ELF-1 (cell line): ENCODE measurements around the gene FANCG.

ENCODE experiments used
- DNase-seq: peaks from one replicate; pipeline ENCODE4 v3.0.0-alpha.2; 2016; ENCODE audit warnings: low read depth, low spot score

The FANCG gene

DNA sequence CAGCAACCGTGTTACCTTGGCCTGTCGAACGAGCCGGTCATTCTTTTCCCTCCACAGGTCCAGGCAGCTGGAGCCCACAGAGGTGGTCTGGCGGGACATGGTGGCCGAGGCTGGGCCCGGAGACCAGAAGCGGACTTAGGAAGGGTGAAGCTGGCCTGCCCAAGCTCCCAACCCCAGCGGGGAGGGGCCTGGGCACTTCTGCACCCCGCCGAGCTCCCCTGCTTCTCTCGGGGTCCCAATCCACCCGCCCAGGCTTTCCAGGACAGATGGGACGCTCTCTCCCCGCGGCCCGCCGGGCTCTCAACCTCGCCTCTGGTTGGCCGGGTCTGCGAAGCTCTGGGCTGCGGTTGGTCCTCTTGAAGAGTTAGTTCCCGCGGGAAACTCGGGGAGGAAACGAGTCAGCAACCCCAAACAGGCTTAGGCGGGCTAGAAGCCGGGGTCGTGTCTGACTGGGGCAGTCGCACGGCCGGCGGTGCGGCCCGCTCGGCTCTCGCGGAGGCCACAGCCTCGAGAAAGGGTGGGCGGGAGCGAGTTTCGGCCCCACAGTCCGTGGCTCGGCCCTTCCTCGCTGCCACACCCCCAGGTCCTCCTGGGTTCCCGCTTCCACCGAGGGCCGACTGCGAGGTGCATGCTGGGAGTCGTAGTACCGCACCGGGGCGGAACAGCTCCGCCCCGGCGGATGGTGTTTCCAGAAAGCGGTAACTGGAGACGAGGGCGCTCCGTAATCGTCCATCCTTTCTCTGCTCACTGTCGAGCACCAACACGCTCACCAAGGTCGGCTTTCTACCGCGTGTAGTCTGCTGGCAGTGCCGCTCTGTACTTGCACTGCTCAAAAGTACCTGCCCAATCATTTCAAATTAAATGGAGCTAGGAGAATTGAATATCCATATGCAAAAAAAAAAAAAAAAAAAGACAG, at the start of gene FANCG:
Gene FANCG (minus strand): TSS at position 517 of the 916 bp plus-strand sequence. CDS start 418 bp downstream, at position 99.
- DNase-seq, result peak; percentile 96

- peak; percentile 94 for DNase-seq
Observed at GRCh38 chr9:35116898-35117551, 37.3 kb upstream of the FANCG start.

DNA sequence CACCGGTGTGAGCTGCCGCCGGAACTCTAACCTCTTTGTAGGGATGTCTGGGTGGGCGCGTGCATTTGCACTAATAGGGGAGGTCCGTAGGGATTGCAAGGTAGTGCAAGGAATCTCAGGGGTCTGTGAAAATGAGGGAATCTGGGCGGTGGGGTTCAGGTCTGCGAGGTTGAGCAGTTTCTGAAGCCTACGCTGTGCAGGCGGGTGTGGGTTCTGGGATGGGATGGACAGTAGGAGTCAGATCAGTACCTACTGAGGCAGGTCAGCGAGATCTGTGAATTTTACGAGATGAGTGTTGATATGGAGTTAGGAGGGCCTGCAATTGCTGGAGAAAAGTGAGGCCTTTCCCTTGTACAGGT, 36.8 kb upstream of the FANCG start:
- DNase-seq, result no peak

DNA sequence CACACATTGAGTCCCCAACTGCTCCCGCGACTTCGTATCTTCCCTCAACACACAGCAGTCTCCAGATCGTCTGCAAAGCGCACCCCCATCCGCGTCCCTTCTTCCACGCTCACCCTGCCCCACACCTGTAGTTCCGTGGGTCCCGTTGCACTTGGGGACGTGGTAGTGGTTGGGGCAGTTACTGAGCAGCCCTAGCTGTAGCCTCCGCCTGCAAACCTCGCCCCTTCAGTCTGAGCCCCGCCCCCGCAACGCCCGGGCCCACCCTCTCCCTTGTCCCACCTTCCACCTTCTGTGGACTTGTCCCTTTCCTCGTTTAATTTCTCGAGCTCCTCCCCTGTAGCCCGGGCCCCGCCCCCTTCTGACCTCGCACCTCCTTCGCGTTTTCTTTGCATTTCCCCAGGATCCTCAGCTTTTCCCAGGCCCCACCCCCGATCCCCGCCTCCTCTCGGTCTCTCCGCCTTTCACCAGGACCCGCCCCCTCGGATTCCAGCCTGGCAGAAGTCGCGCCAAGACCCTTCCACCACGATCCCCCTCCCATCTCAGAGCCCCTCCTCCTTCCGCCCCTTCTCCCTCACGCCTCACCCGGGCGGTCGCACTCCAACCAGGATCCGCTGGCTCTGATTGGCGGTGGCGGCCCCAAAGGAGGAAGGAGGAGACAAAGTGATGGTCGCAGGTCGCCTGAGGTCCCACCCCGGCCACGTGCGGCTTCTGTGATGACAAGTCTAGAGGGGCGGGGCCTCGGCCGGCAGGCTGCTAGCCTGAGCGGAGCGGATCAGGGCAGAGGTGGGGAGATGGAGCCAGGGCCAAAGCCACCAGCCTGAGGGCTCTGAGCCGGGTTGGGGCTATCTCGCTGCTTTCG, 36.2 kb upstream of the FANCG start, which contains the start of gene ATOSB:
Gene ATOSB (minus strand): TSS at position 183 of the 859 bp plus-strand sequence. CDS start 7,588 bp downstream, outside the sequence.
- DNase-seq, result peak; percentile 99

- peak; percentile 65 for DNase-seq
Observed at GRCh38 chr9:35114840-35115628, 35.3 kb upstream of the FANCG start.

GRCh38 chr9:35114113-35114839, 34.5 kb upstream of the FANCG start:
- peak; percentile 99 for DNase-seq

GRCh38 chr9:35112257-35113020, 32.7 kb upstream of the FANCG start:
- DNase-seq, result peak; percentile 7

GRCh38 chr9:35111001-35111933, 31.5 kb upstream of the FANCG start:
- peak; percentile 99 for DNase-seq

- DNase-seq, result peak; percentile 15
Observed at GRCh38 chr9:35110327-35110761, 30.6 kb upstream of the FANCG start.

DNA sequence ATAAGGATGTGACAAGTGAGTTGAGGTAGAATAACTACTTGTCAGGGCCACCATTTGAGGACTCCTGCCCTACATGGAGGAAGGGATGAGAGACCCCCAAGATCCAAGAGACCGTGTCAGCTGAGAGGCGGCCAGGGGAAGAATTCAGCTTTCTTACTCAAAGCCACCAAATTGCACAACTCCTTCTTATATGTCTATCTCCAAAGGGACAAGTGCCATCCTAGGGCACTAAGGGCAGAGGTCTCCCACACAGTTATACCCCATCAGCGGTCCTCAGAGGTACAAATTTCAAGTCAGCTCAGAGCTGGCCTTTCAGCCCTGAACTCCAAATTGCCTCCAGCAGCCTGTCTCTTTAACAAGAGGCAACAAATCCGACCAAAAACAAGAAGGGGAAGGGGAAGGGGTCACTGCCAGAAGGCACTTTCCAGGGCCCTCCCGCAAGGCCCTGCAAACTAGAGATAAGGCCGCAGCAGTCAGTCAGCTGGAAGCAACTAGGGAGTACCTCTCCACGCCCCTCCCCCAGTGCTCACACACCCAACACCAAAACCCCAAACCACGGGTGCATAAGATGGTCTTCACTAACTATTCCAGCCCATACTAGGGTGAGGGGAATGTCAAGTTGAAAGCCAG, 29.3 kb upstream of the FANCG start:
- peak; percentile 13 for DNase-seq

DNA sequence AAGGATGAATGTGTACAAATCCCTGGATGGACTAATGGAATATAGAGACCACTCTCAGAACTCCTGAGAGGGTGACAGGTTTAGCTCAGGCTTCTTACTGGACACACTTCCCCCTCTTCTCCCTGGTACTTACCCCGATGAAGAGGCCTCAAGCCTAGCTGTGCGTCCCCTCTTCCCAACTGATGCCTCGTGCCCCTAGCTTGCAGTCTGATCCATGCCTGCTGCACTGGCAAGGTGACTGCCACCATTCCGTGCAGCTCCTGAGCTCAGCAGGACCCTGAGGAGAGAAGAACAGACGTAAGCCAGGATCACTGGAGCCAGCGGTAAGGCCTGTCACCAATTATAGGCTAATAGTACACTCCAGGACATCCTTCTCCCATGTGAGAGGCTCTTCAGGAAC, 28.7 kb upstream of the FANCG start:
- DNase-seq, result no peak

DNA sequence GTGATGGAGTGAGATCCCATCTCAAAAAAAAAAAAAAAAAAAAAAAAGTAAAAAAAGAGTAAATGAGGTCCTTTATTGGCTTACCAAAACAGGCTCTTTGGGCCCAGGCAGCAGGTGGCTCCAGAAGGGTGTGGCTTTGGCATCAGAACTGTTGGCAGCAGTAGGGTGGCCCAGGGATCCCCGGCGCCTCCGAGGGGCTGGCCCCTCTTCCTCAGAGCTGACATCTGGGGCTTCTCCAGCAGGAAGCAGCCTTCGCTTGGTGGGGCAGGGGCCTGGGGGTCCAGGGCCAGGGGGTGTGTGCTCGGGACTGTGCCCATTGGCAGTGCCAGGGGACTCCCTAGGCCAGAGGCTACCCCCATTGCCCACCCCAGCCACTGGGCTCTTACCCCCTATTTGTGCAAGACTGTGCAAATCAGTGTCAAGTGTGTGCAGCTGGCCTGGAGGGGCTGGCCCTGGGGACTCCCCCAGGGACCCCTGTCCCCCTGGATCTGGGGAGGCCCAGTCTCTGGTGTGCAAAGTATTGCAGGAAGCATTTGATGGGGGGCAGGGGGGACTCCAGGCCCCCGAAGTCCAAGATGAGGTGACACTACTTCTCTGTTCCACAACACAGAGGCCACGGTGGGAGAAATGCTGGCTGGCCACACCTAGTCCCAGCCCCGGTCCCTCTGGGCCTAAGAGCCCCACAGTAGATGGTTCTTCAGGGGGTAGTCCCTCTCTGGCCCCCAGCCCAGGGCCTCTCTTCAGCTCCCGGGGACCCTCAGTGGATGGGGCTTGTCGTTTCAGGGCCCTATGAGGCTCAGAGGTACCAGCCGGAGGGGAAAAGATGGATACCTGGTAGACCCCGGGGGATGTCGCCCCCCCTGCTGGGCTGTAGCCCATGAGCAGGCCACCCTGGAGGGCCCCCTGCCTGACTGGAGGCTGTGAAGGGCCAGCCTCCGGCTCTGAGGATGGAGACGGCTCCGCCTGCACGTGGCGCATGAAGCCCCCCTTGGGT, 27.9 kb upstream of the FANCG start:
- DNase-seq, result no peak

GRCh38 chr9:35106343-35106730, 26.6 kb upstream of the FANCG start:
- DNase-seq, result no peak

DNA sequence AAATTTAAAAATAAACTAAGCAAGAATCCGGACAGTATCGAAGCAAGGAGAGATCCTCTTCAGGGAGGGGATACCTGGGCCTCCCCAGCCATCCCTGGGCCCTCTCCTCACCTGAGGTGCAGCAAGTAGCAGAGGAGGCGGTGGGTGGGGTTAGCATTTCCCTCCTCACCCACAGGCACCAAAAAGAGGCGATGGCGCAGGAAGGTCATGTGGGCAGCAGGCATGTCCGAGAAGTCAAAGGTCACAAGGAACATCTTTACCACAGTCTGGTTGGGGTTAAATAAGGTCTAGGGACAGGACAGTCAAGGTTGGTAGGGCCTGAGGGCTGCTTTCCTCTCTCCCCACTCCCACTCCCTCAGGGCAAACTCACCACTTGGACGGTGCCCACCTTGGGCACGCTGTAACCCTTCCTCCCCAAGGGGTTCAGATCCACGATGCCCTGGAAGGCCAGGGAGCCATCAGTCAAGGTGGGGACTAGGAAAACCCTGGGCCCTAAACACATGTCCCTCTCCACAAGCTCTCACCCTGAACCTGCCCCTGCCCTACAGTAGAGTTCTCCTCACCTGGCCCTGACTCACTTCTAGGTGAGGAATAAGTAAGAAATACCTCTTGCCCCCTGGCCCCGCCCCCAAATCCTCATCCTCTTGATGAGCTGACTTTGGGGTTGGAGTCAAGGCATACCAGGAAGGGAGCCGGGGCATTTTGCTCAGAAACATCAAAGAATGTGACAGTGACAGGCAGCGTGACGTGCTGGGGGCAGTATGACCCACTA, 26.0 kb upstream of the FANCG start:
- no peak for DNase-seq

GRCh38 chr9:35105126-35105525, 25.4 kb upstream of the FANCG start:
- DNase-seq, result no peak

DNA sequence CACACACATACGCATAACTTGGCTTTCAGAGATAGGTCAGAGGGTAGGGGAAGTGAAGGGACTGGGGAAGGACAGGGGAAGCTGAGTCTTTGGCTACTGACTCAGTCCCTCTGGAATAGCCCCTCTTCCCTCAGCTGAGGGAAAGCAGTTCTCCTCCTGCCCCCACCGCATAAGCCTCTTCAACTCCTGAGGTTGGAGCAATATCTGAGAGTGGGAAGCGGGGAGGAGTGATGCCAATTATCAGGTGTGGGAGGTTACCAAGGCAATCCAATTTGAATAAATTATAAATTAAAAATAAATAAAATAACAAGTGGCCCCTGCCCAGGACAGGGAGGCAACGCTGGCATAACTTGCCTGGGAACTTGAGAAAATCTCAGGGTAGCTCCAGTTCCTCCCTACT, 24.8 kb upstream of the FANCG start:
- no peak for DNase-seq
